A549 (cell line): ENCODE measurements around the gene HLA-DQA1. TPM values are rescaled to one million over a fixed set of nuclear protein-coding genes. Genes with fewer than 3 reads are reported as not detected.
A peak's percentile ranks its signal among the peaks of the same experiment; 100 is the strongest.
"Not testable (repeated sequence)": the region's sequence is repeated elsewhere in the genome, so short reads cannot be mapped to it uniquely, and the experiment has no call there.

ENCODE experiments used
- ATAC-seq, 2 experiments: fragments of 200-7000 bp in 1 of 2; fragments of >200 bp in 1 of 2; cut with Nextera tagmentation in 1 of 2; cut with Tn5 transposase in 1 of 2; 3 replicates each; pipeline versions ENCODE4 v1.8.0 to v1.9.1; 2018 to 2020; ENCODE audit warnings: mild to moderate bottlenecking in 1 of 2, moderate library complexity in 1 of 2
- CTCF ChIA-PET: fragments of 300-600 bp; sonication (Branson Sonifier 250); formaldehyde crosslinking; extraction: SDS; loops from one replicate; lab custom pipeline; 2021; ENCODE audit warnings: antibody characterized with exemption, inconsistent platforms; lab: Yijun Ruan, JAX
- POLR2A ChIA-PET: fragments of 350-600 bp; formaldehyde crosslinking; extraction: SDS; loops from one replicate; lab custom pipeline; 2021; ENCODE audit warnings: antibody characterized with exemption, inconsistent platforms; lab: Yijun Ruan, JAX
- DNase-seq, 2 experiments: peaks; one replicate each; pipeline versions ENCODE4 v3.0.0 to v3.0.0-alpha.2; 2011 to 2016; ENCODE audit warnings: low read depth in 1 of 2, low spot score in 1 of 2
- FAIRE-seq: peaks from 2 replicates; lab custom pipeline; 2011; peaks lifted over from hg19 to GRCh38; lab: Jason Lieb, UNC
- H3K27ac ChIP-seq, 2 experiments: fragments of >200 bp; sonication (Bioruptor Twin); formaldehyde crosslinking; 3 replicates each; pipeline ENCODE4 v1.5.1; 2016 to 2017
- H3K4me1 ChIP-seq: fragments of >200 bp; sonication (Bioruptor Twin); formaldehyde crosslinking; 3 replicates; pipeline ENCODE4 v1.6.1; 2016
- H3K4me2 ChIP-seq: fragments of >200 bp; sonication (Bioruptor Twin); formaldehyde crosslinking; 3 replicates; pipeline ENCODE4 v1.6.1; 2016
- H3K4me3 ChIP-seq: fragments of >200 bp; sonication (Bioruptor Twin); formaldehyde crosslinking; 3 replicates; pipeline ENCODE4 v1.5.1; 2016
- H3K9me3 ChIP-seq: fragments of >200 bp; sonication (Bioruptor Twin); formaldehyde crosslinking; 3 replicates; pipeline ENCODE4 v1.6.1; 2016
- CHD2 ChIP-seq: fragments of 150-350 bp; IDR thresholded peaks from 2 replicates; pipeline ENCODE4 v1.6.1; 2014; ENCODE audit warnings: low read length; ENCODE audit not compliant: partially characterized antibody
- EP300 ChIP-seq, 2 experiments: fragments of >200 bp; sonication (Bioruptor Twin); formaldehyde crosslinking; IDR thresholded peaks; 2 replicates in 1 of 2; 3 replicates in 1 of 2; pipeline ENCODE4 v1.6.1; 2016 to 2017
- FOXS1 ChIP-seq: fragments of 250-450 bp; sonication (Bioruptor Pico); IDR thresholded peaks from 2 replicates; pipeline ENCODE4 v1.5.0; 2020; ENCODE audit warnings: mild to moderate bottlenecking, moderate library complexity
- HOXA7 ChIP-seq: fragments of 250-450 bp; sonication (Bioruptor Pico); IDR thresholded peaks from 2 replicates; pipeline ENCODE4 v1.5.0; 2020; ENCODE audit warnings: mild to moderate bottlenecking, moderate library complexity
- HOXB13 ChIP-seq: fragments of 250-450 bp; sonication (Bioruptor Pico); IDR thresholded peaks from 2 replicates; pipeline ENCODE4 v1.5.0; 2020; ENCODE audit warnings: low read depth, mild to moderate bottlenecking, moderate library complexity
- HOXB5 ChIP-seq: fragments of 250-450 bp; sonication (Bioruptor Pico); IDR thresholded peaks from 2 replicates; pipeline ENCODE4 v1.5.0; 2020; ENCODE audit warnings: mild to moderate bottlenecking, moderate library complexity
- JUN ChIP-seq, 2 experiments: fragments of >200 bp; sonication (Bioruptor Twin); formaldehyde crosslinking; IDR thresholded peaks; 2 replicates in 1 of 2; 3 replicates in 1 of 2; pipeline ENCODE4 v1.6.1; 2016 to 2017
- KDM1A ChIP-seq: fragments of 200-600 bp; sonication (generic); IDR thresholded peaks from 2 replicates; pipeline ENCODE4 v1.6.1; 2016; ENCODE audit warnings: low read depth, mild to moderate bottlenecking
- MAFK ChIP-seq: fragments of 450-650 bp; IDR thresholded peaks from 2 replicates; pipeline ENCODE4 v1.6.1; 2014; ENCODE audit not compliant: partially characterized antibody
- NPAS2 ChIP-seq: fragments of 250-450 bp; sonication (Bioruptor Pico); IDR thresholded peaks from 2 replicates; pipeline ENCODE4 v1.8.0; 2022; ENCODE audit warnings: mild to moderate bottlenecking, moderate library complexity, borderline replicate concordance
- RARB ChIP-seq: fragments of 250-450 bp; sonication (Bioruptor Pico); IDR thresholded peaks from 2 replicates; pipeline ENCODE4 v1.8.0; 2021; ENCODE audit warnings: mild to moderate bottlenecking, moderate library complexity
- RFX5 ChIP-seq: fragments of 450-650 bp; IDR thresholded peaks from 2 replicates; pipeline ENCODE4 v1.7.1; 2014; ENCODE audit warnings: antibody characterized with exemption, mild to moderate bottlenecking, moderate library complexity
- TP53 ChIP-seq: fragments of 250-450 bp; sonication (Bioruptor Pico); IDR thresholded peaks from 2 replicates; pipeline ENCODE4 v1.5.0; 2021; ENCODE audit warnings: mild to moderate bottlenecking, moderate library complexity
- ZNF302 ChIP-seq: fragments of 250-450 bp; sonication (Bioruptor Pico); IDR thresholded peaks from 2 replicates; pipeline ENCODE4 v1.9.0; 2021; ENCODE audit warnings: inconsistent platforms, mild to moderate bottlenecking, moderate library complexity
- WGBS: methylation state at CpG from one replicate; pipeline ENCODE4 v1.1.6; 2017; ENCODE audit errors: missing lambda C conversion rate; 5-methylcytosine and 5-hydroxymethylcytosine counted together
- polyA plus RNA-seq, 4 experiments: library from polyadenylated mRNA; depleted of rRNA in 3 of 4; stranded (reverse); fragments of >200 nt; fragmentation: RNase III in 1 of 4; extraction: RNeasy Plus Mini Kit Qiagen cat#74134 plus additional on column Dnase treatment in 1 of 4; gene quantifications; 2 replicates in 3 of 4; 3 replicates in 1 of 4; pipeline ENCODE4 v1.2.3, GENCODE V29; 2011 to 2017
- TF ChIP-seq, protein P1 (sequence below): fragments of 150-350 bp; IDR thresholded peaks from 2 replicates; pipeline ENCODE4 v1.6.1; 2014; ENCODE audit warnings: low read depth, mild to moderate bottlenecking, low read length
- TF ChIP-seq, protein P2 (sequence below): fragments of 250-450 bp; sonication (Bioruptor Pico); IDR thresholded peaks from 2 replicates; pipeline ENCODE4 v1.5.0; 2021; ENCODE audit warnings: mild to moderate bottlenecking, moderate library complexity, borderline replicate concordance
- TF ChIP-seq, protein P3 (sequence below): fragments of >200 bp; sonication (Bioruptor Twin); formaldehyde crosslinking; IDR thresholded peaks from 3 replicates; pipeline ENCODE4 v1.6.1; 2016
- TF ChIP-seq, protein P4 (sequence below): fragments of >200 bp; sonication (Bioruptor Twin); formaldehyde crosslinking; IDR thresholded peaks from 2 replicates; pipeline ENCODE4 v1.6.1; 2016

HLA-DQA1 gene
- polyA plus RNA-seq, 2 of the 4 experiments (the other 2 are of a cell fraction), result not detected

DNA sequence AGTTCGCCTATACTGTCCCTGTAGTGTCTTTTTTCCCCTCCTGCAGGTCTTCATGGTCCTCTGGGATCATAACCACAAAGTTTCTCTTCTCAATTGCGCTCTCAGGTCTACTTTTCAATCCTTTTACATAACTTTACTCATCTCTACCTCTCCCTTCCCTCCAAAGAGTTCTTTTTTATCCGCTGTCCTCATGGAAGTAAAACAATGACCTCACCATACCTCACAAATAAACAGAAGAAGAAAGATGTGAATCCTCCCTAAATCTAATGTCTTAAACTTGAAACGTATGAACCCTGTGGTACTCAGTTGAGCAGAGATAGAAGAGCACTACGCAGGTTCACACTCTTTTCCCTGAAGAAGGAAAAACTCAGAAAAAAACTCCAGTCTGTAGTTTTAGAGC lies 12.1 kb upstream of the HLA-DQA1 start:
- no peak for TF ChIP-seq JUN (IDR thresholded peaks at IDR 0.05)
- TF ChIP-seq, protein P1, sequence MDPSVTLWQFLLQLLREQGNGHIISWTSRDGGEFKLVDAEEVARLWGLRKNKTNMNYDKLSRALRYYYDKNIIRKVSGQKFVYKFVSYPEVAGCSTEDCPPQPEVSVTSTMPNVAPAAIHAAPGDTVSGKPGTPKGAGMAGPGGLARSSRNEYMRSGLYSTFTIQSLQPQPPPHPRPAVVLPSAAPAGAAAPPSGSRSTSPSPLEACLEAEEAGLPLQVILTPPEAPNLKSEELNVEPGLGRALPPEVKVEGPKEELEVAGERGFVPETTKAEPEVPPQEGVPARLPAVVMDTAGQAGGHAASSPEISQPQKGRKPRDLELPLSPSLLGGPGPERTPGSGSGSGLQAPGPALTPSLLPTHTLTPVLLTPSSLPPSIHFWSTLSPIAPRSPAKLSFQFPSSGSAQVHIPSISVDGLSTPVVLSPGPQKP, result no peak
- TF ChIP-seq KDM1A, result no peak
- no peak for TF ChIP-seq HOXA7
- no peak for TF ChIP-seq FOXS1 (CRISPR knock-in tag)
- TF ChIP-seq, protein P2, sequence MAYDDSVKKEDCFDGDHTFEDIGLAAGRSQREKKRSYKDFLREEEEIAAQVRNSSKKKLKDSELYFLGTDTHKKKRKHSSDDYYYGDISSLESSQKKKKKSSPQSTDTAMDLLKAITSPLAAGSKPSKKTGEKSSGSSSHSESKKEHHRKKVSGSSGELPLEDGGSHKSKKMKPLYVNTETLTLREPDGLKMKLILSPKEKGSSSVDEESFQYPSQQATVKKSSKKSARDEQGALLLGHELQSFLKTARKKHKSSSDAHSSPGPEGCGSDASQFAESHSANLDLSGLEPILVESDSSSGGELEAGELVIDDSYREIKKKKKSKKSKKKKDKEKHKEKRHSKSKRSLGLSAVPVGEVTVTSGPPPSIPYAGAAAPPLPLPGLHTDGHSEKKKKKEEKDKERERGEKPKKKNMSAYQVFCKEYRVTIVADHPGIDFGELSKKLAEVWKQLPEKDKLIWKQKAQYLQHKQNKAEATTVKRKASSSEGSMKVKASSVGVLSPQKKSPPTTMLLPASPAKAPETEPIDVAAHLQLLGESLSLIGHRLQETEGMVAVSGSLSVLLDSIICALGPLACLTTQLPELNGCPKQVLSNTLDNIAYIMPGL (CRISPR knock-in tag), result no peak
- FAIRE-seq (no peak), ATAC-seq (no peak), DNase-seq (no peak)
- Histone ChIP-seq H3K4me3 (no peak overlapping the region), H3K9me3 (no peaks in the 10 kb centered on the region), H3K4me1 (no peaks in the 10 kb centered on the region), H3K27ac (no peak overlapping the region), H3K4me2 (no peak overlapping the region)
- ChIA-PET CTCF (no interaction called here), POLR2A (no interaction called here)
- 12% methylated on average over 5 of the region's 5 CpGs for WGBS

DNA sequence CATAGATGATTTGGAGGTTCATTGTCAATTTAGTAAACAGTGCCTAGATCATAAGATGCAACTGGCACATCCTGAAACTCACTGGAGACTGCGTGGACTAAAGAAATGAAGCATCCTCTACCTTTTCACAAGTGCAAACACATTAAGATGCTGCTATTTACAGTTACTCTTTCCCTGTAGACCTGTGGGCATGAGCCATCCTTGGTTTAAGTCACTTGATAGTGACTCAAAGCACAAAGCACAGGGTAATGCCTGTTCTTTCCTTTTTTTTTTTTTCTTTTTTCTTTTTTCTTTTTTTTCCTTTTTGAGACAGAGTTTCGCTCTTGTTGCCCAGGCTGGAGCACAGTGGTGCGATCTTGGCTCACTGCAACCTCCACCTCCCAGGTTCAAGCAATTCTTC lies 10.0 kb upstream of the HLA-DQA1 start:
- H3K27ac ChIP-seq, result no peak overlapping the region
- 0% methylated on average over 1 of the region's 3 CpGs for WGBS
- no peaks in the 10 kb centered on the region for H3K9me3 ChIP-seq
- POLR2A ChIA-PET, result no interaction called here
- no peak overlapping the region for H3K4me3 ChIP-seq
- no peak for TF ChIP-seq EP300 (IDR thresholded peaks at IDR 0.05)
- no peak for TF ChIP-seq KDM1A
- no peak for TF ChIP-seq MAFK
- TF ChIP-seq NPAS2 (CRISPR knock-in tag), result no peak
- no peak for TF ChIP-seq HOXB13 (CRISPR knock-in tag)
- TF ChIP-seq TP53, result no peak
- no peak for TF ChIP-seq CHD2
- TF ChIP-seq, protein P3, sequence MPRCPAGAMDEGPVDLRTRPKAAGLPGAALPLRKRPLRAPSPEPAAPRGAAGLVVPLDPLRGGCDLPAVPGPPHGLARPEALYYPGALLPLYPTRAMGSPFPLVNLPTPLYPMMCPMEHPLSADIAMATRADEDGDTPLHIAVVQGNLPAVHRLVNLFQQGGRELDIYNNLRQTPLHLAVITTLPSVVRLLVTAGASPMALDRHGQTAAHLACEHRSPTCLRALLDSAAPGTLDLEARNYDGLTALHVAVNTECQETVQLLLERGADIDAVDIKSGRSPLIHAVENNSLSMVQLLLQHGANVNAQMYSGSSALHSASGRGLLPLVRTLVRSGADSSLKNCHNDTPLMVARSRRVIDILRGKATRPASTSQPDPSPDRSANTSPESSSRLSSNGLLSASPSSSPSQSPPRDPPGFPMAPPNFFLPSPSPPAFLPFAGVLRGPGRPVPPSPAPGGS, result no peak
- no peak for TF ChIP-seq ZNF302 (CRISPR knock-in tag)
- TF ChIP-seq RARB (CRISPR knock-in tag), result no peak
- TF ChIP-seq, protein P4, sequence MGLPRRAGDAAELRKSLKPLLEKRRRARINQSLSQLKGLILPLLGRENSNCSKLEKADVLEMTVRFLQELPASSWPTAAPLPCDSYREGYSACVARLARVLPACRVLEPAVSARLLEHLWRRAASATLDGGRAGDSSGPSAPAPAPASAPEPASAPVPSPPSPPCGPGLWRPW, result no peak
- FAIRE-seq (no peak), ATAC-seq (no peak), DNase-seq (no peak)
- H3K4me2 ChIP-seq, result no peak overlapping the region
- CTCF ChIA-PET, result no interaction called here
- no peaks in the 10 kb centered on the region for H3K4me1 ChIP-seq

DNA sequence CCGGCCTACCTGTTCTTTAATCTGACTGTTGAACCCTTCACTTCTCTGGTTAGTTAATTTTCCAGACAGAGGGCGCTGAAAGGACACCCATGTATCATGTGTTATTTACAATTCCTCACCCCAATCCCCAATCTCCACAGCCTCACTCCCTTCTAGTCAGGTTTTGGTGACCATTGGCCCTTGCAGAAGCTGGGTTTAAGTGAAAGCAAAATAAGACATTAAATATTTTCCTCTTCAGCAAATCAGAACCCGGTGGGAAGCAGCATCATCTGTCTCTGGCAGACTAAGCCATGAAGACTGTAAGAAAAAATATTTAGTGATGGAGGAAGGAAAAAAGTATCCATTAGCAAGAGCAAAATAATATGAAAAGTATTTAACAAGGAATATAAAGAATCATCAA lies 9.4 kb upstream of the HLA-DQA1 start:
- 21% methylated on average over 3 of the region's 3 CpGs for WGBS
- DNase-seq, result no peak
- no peak for FAIRE-seq

DNA sequence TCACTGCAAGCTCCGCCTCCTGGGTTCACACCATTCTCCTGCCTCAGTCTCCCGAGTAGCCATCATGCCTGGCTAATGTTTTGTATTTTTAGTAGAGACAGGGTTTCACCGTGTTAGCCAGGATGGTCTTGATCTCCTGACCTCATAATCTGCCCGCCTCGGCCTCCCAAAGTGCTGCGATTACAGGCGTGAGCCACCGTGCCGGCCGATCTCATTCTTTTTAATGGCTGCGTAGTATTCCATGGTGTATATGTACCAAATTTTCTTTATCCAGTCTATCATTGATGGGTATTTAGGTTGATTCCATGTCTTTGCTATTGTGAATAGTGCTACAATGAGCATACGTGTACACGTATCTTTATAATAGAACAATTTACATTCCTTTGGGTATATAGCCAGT lies 7.4 kb upstream of the HLA-DQA1 start:
- H3K9me3 ChIP-seq, FAIRE-seq, H3K4me2 ChIP-seq, POLR2A ChIA-PET, ATAC-seq, H3K27ac ChIP-seq, H3K4me3 ChIP-seq, H3K4me1 ChIP-seq, DNase-seq: not testable (repeated sequence)
- 95% methylated on average over 7 of the region's 13 CpGs for WGBS
- CTCF ChIA-PET, result interaction anchor here (0.9 kb wide), 1 partner anchor 9 kb away, joined by 3 read pairs; no protein-coding TSS in a partner anchor

More for the DNA sequence above, 9.4 kb upstream of the HLA-DQA1 start:
- CTCF ChIA-PET, result no interaction called here
- Histone ChIP-seq H3K4me2 (no peak overlapping the region), H3K4me3 (no peak overlapping the region), H3K4me1 (no peaks in the 10 kb centered on the region), H3K27ac (no peak overlapping the region), H3K9me3 (no peaks in the 10 kb centered on the region)
- TF ChIP-seq RFX5 (peak; percentile 96), HOXB5 (CRISPR knock-in tag) (no peak)
- POLR2A ChIA-PET, result no interaction called here
- no peak for ATAC-seq
